ENCODE measurements around the gene SETD1B.

Gene SETD1B

GRCh38 chr12:121819212-121819949 is 15.6 kb downstream of the SETD1B start:
- TF ChIP-seq CTCF (IDR thresholded peaks at IDR 0.05), result no peak
- H3K27ac ChIP-seq, result no peak overlapping the region
- no peak for DNase-seq
- intact Hi-C loops (cut with DNase I; ENCODE audit: low total_unique reads), result no loop called here
- H3K4me3 ChIP-seq, result no peak overlapping the region
- no peaks in the 10 kb centered on the region for H3K27me3 ChIP-seq
- H3K4me1 ChIP-seq, result no peaks in the 10 kb centered on the region
- H3K9me3 ChIP-seq, result no peaks in the 10 kb centered on the region
- peaks cover 91 to 100% (median 98%) of the 10 kb centered on the region in 3 donors for H3K36me3 ChIP-seq

- no peaks in the 10 kb centered on the region for H3K9me3 ChIP-seq
- no peak overlapping the region for H3K4me3 ChIP-seq
- H3K4me1 ChIP-seq, result peaks cover 0 to 1% (median under 1%) of the 10 kb centered on the region in 4 donors
- intact Hi-C loops (cut with DNase I; ENCODE audit: low total_unique reads), result no loop called here
- no peaks in the 10 kb centered on the region for H3K27me3 ChIP-seq
- no peak for TF ChIP-seq CTCF (IDR thresholded peaks at IDR 0.05)
- DNase-seq, result no peak
- H3K36me3 ChIP-seq, result peaks cover 85 to 100% (median 94%) of the 10 kb centered on the region in 3 donors
- no peak overlapping the region for H3K27ac ChIP-seq
These were observed 16.2 kb downstream of the SETD1B start for GRCh38 chr12:121820056-121820455.

DNA sequence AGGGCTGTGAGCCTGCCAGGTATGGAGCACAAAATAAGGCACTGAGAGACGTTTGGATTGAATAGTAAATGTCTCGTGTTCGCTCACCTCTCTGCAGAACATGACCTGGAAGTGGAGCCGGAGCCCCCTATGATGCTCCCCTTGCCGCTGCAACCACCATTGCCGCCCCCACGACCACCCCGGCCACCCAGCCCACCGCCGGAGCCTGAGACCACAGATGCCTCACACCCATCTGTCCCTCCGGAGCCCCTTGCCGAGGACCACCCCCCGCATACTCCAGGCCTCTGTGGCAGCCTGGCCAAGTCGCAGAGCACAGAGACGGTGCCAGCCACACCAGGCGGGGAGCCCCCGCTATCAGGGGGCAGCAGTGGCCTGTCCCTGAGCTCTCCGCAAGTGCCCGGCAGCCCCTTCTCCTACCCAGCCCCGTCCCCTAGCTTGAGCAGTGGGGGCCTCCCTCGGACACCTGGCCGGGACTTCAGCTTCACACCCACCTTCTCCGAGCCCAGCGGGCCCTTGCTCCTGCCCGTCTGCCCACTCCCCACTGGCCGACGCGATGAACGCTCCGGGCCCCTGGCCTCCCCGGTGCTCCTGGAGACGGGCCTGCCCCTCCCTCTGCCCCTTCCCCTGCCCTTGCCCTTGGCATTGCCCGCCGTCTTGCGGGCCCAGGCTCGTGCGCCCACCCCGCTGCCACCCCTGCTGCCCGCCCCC is 18.7 kb downstream of the SETD1B start:
- H3K36me3 ChIP-seq, result peaks cover 71 to 98% (median 87%) of the 10 kb centered on the region in 3 donors
- no peak overlapping the region for H3K27ac ChIP-seq
- intact Hi-C loops (cut with DNase I; ENCODE audit: low total_unique reads), result no loop called here
- no peaks in the 10 kb centered on the region for H3K27me3 ChIP-seq
- no peak for DNase-seq
- no peak overlapping the region for H3K4me3 ChIP-seq
- TF ChIP-seq CTCF (IDR thresholded peaks at IDR 0.05), result no peak
- no peaks in the 10 kb centered on the region for H3K9me3 ChIP-seq
- peaks cover 0 to 9% (median 4%) of the 10 kb centered on the region in 4 donors for H3K4me1 ChIP-seq

DNA sequence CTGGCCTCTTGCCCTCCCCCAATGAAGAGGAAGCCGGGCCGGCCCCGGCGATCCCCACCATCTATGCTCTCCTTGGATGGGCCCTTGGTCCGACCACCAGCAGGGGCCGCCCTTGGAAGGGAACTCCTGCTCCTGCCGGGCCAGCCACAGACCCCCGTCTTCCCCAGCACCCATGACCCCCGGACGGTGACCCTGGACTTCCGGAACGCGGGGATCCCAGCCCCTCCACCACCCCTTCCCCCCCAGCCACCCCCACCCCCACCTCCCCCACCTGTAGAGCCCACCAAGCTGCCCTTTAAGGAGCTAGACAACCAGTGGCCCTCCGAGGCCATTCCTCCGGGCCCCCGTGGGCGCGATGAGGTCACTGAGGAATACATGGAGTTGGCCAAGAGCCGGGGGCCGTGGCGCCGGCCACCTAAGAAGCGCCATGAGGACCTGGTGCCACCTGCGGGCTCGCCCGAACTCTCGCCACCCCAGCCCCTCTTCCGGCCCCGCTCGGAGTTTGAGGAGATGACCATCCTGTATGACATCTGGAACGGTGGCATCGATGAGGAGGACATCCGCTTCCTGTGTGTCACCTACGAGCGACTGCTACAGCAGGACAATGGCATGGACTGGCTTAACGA is 19.4 kb downstream of the SETD1B start:
- TF ChIP-seq CTCF (IDR thresholded peaks at IDR 0.05), result no peak
- no peaks in the 10 kb centered on the region for H3K9me3 ChIP-seq
- DNase-seq, result no peak
- H3K4me3 ChIP-seq, result no peak overlapping the region
- H3K27ac ChIP-seq, result no peak overlapping the region
- no peaks in the 10 kb centered on the region for H3K27me3 ChIP-seq
- intact Hi-C loops (cut with DNase I; ENCODE audit: low total_unique reads), result no loop called here
- peaks cover 71 to 98% (median 87%) of the 10 kb centered on the region in 3 donors for H3K36me3 ChIP-seq
- peaks cover 0 to 9% (median 4%) of the 10 kb centered on the region in 4 donors for H3K4me1 ChIP-seq

DNA sequence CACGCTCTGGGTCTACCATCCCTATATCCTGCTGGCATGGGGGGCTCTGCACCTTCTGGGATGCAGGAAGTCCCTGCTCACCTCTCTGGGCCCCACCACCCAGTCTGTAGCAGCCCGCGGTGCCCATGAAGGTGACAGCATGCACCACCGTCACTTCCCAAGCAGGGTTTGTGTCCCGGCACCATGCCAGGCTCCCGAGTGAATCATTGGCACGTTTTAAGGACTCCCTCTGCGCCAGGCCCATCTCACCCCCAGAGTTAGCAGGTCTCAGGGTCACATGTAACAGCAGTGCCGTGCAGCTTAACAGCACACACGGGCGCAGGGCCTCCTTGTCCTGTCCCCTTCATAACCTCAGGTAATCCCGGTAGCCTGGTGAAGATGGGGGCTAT is 19.9 kb downstream of the SETD1B start:
- intact Hi-C loops (cut with DNase I; ENCODE audit: low total_unique reads), result no loop called here
- Histone ChIP-seq H3K4me3 (no peak overlapping the region), H3K4me1 (peaks cover 0 to 9% (median 4%) of the 10 kb centered on the region in 4 donors), H3K9me3 (no peaks in the 10 kb centered on the region), H3K27ac (no peak overlapping the region), H3K27me3 (no peaks in the 10 kb centered on the region), H3K36me3 (peaks cover 71 to 98% (median 87%) of the 10 kb centered on the region in 3 donors)
- no peak for TF ChIP-seq CTCF (IDR thresholded peaks at IDR 0.05)
- DNase-seq, result no peak

Measured in tibial artery (tissue), 4 donors.